IPS-18a (cell line): Measurements from ENCODE around the gene MYCBP2.
"Not testable (repeated sequence)": the region's sequence is repeated elsewhere in the genome, so short reads cannot be mapped to it uniquely, and the experiment has no call there.

ENCODE experiments used
- H3K27ac ChIP-seq: one replicate; pipeline ENCODE4 v1.5.1; 2013; ENCODE audit warnings: low read length
- H3K27me3 ChIP-seq: one replicate; pipeline ENCODE4 v1.6.1; 2013; ENCODE audit warnings: mild to moderate bottlenecking, low read length; ENCODE audit not compliant: control insufficient read depth, insufficient read depth
- H3K36me3 ChIP-seq: one replicate; pipeline ENCODE4 v1.6.1; 2013; ENCODE audit warnings: low read depth, low read length; ENCODE audit not compliant: control insufficient read depth
- H3K4me1 ChIP-seq: one replicate; pipeline ENCODE4 v1.6.1; 2013; ENCODE audit warnings: low read depth, low read length; ENCODE audit not compliant: control insufficient read depth
- H3K4me3 ChIP-seq: one replicate; pipeline ENCODE4 v1.5.1; 2013; ENCODE audit warnings: low read length
- H3K9ac ChIP-seq: one replicate; pipeline ENCODE4 v1.6.1; 2013; ENCODE audit warnings: mild to moderate bottlenecking, low read length, moderate library complexity
- H3K9me3 ChIP-seq: one replicate; pipeline ENCODE4 v1.6.1; 2013; ENCODE audit warnings: low read depth, low read length; ENCODE audit not compliant: control insufficient read depth

Gene MYCBP2

GRCh38 chr13:77198995-77199394 lies 127.9 kb downstream of the MYCBP2 start:
- not testable (repeated sequence) for H3K27ac ChIP-seq, H3K9ac ChIP-seq, H3K4me1 ChIP-seq, H3K36me3 ChIP-seq, H3K4me3 ChIP-seq, H3K9me3 ChIP-seq, H3K27me3 ChIP-seq

GRCh38 chr13:77196052-77196618 lies 130.8 kb downstream of the MYCBP2 start:
- H3K36me3 ChIP-seq: peaks cover 10% of the 10 kb centered on the region
- H3K4me1 ChIP-seq: no peaks in the 10 kb centered on the region
- H3K9me3 ChIP-seq: no peaks in the 10 kb centered on the region
- H3K27me3 ChIP-seq: no peaks in the 10 kb centered on the region
- no peak overlapping the region for H3K9ac ChIP-seq
- no peak overlapping the region for H3K4me3 ChIP-seq
- no peak overlapping the region for H3K27ac ChIP-seq

- Histone ChIP-seq H3K36me3 (peaks cover 16% of the 10 kb centered on the region), H3K9me3 (no peaks in the 10 kb centered on the region), H3K4me3 (no peak overlapping the region), H3K9ac (no peak overlapping the region), H3K27ac (no peak overlapping the region), H3K27me3 (no peaks in the 10 kb centered on the region), H3K4me1 (no peaks in the 10 kb centered on the region)
These were observed 136.4 kb downstream of the MYCBP2 start for GRCh38 chr13:77190349-77190958.

GRCh38 chr13:77185721-77186120 lies 141.2 kb downstream of the MYCBP2 start:
- H3K4me1 ChIP-seq: no peaks in the 10 kb centered on the region
- H3K27me3 ChIP-seq: no peaks in the 10 kb centered on the region
- no peak overlapping the region for H3K27ac ChIP-seq
- peaks cover 14% of the 10 kb centered on the region for H3K36me3 ChIP-seq
- H3K9ac ChIP-seq: no peak overlapping the region
- no peak overlapping the region for H3K4me3 ChIP-seq
- no peaks in the 10 kb centered on the region for H3K9me3 ChIP-seq

GRCh38 chr13:77184455-77184854 lies 142.4 kb downstream of the MYCBP2 start:
- H3K27ac ChIP-seq: no peak overlapping the region
- H3K9me3 ChIP-seq: no peaks in the 10 kb centered on the region
- H3K4me3 ChIP-seq: no peak overlapping the region
- H3K4me1 ChIP-seq: no peaks in the 10 kb centered on the region
- H3K9ac ChIP-seq: no peak overlapping the region
- peaks cover 26% of the 10 kb centered on the region for H3K36me3 ChIP-seq
- H3K27me3 ChIP-seq: no peaks in the 10 kb centered on the region

- no peak overlapping the region for H3K4me3 ChIP-seq
- H3K27ac ChIP-seq: no peak overlapping the region
- H3K9ac ChIP-seq: no peak overlapping the region
- no peaks in the 10 kb centered on the region for H3K4me1 ChIP-seq
- peaks cover 40% of the 10 kb centered on the region for H3K36me3 ChIP-seq
- H3K27me3 ChIP-seq: no peaks in the 10 kb centered on the region
- H3K9me3 ChIP-seq: no peaks in the 10 kb centered on the region
These were observed 146.9 kb downstream of the MYCBP2 start for GRCh38 chr13:77180011-77180410.

- H3K4me1 ChIP-seq: no peaks in the 10 kb centered on the region
- no peak overlapping the region for H3K4me3 ChIP-seq
- peaks cover 48% of the 10 kb centered on the region for H3K36me3 ChIP-seq
- H3K27ac ChIP-seq: no peak overlapping the region
- H3K9ac ChIP-seq: no peak overlapping the region
- H3K27me3 ChIP-seq: no peaks in the 10 kb centered on the region
- no peaks in the 10 kb centered on the region for H3K9me3 ChIP-seq
These were observed 149.2 kb downstream of the MYCBP2 start for GRCh38 chr13:77177646-77178045.

- Histone ChIP-seq H3K4me1 (no peaks in the 10 kb centered on the region), H3K27ac (no peak overlapping the region), H3K9me3 (no peaks in the 10 kb centered on the region), H3K4me3 (no peak overlapping the region), H3K9ac (no peak overlapping the region), H3K27me3 (no peaks in the 10 kb centered on the region), H3K36me3 (peaks cover 45% of the 10 kb centered on the region)
These were observed 150.5 kb downstream of the MYCBP2 start for GRCh38 chr13:77176350-77176749.

- no peak overlapping the region for H3K27ac ChIP-seq
- no peaks in the 10 kb centered on the region for H3K27me3 ChIP-seq
- H3K9ac ChIP-seq: no peak overlapping the region
- H3K36me3 ChIP-seq: peaks cover 19% of the 10 kb centered on the region
- H3K4me3 ChIP-seq: no peak overlapping the region
- no peaks in the 10 kb centered on the region for H3K4me1 ChIP-seq
- H3K9me3 ChIP-seq: no peaks in the 10 kb centered on the region
These were observed 154.2 kb downstream of the MYCBP2 start for GRCh38 chr13:77172650-77173049.

GRCh38 chr13:77171451-77171850 lies 155.4 kb downstream of the MYCBP2 start:
- H3K36me3 ChIP-seq: peaks cover 17% of the 10 kb centered on the region

GRCh38 chr13:77168237-77168636 lies 158.7 kb downstream of the MYCBP2 start:
- Histone ChIP-seq H3K9me3 (no peaks in the 10 kb centered on the region), H3K4me1 (no peaks in the 10 kb centered on the region), H3K4me3 (no peak overlapping the region), H3K27me3 (no peaks in the 10 kb centered on the region), H3K36me3 (peaks cover 11% of the 10 kb centered on the region), H3K9ac (no peak overlapping the region), H3K27ac (no peak overlapping the region)

More at GRCh38 chr13:77171451-77171850, 155.4 kb downstream of the MYCBP2 start:
- no peak overlapping the region for H3K9ac ChIP-seq
- no peaks in the 10 kb centered on the region for H3K27me3 ChIP-seq
- H3K9me3 ChIP-seq: no peaks in the 10 kb centered on the region
- H3K4me1 ChIP-seq: no peaks in the 10 kb centered on the region
- H3K4me3 ChIP-seq: no peak overlapping the region
- no peak overlapping the region for H3K27ac ChIP-seq

- Histone ChIP-seq H3K4me3 (no peak overlapping the region), H3K36me3 (peaks cover 8% of the 10 kb centered on the region), H3K9ac (no peak overlapping the region), H3K9me3 (no peaks in the 10 kb centered on the region), H3K4me1 (no peaks in the 10 kb centered on the region), H3K27me3 (no peaks in the 10 kb centered on the region), H3K27ac (no peak overlapping the region)
These were observed 176.2 kb downstream of the MYCBP2 start for GRCh38 chr13:77150651-77151050.
